Stomach smooth muscle (tissue), 2 donors: ENCODE measurements around the gene TMEM106C.

Source experiments
- H3K27ac ChIP-seq: one replicate; pipeline ENCODE4 v1.7.0; 2013; ENCODE audit warnings: mild to moderate bottlenecking, low read length, inconsistent platforms
- H3K27me3 ChIP-seq, 2 donors: one replicate each; pipeline ENCODE4 v1.7.0; 2013; ENCODE audit warnings: low read length in 2 of 2; ENCODE audit not compliant: insufficient read depth in 2 of 2, control insufficient read depth in 1 of 2
- H3K36me3 ChIP-seq, 2 donors: one replicate each; pipeline ENCODE4 v1.7.0; 2013; ENCODE audit warnings: low read length in 2 of 2; ENCODE audit not compliant: control insufficient read depth in 2 of 2, insufficient read depth in 2 of 2
- H3K4me1 ChIP-seq: one replicate; pipeline ENCODE4 v1.7.0; 2013; ENCODE audit warnings: low read length; ENCODE audit not compliant: control insufficient read depth, insufficient read depth
- H3K4me3 ChIP-seq, 2 donors: one replicate each; pipeline ENCODE4 v1.7.0; 2013; ENCODE audit warnings: low read length in 2 of 2
- H3K9ac ChIP-seq, 2 donors: one replicate each; pipeline ENCODE4 v1.7.0; 2013; ENCODE audit warnings: low read length in 2 of 2, mild to moderate bottlenecking in 1 of 2
- H3K9me3 ChIP-seq, 2 donors: one replicate each; pipeline ENCODE4 v1.7.0; 2013; ENCODE audit warnings: low read length in 2 of 2; ENCODE audit not compliant: control insufficient read depth in 2 of 2
- donor health status: healthy.
- donor health status: Pancreatic carcinoma.

Gene TMEM106C

GRCh38 chr12:47940773-47941474 lies 22.5 kb upstream of the TMEM106C start:
- H3K4me3 ChIP-seq = no peak overlapping the region
- no peaks in the 10 kb centered on the region for H3K4me1 ChIP-seq
- no peaks in the 10 kb centered on the region for H3K9me3 ChIP-seq
- H3K27ac ChIP-seq = no peak overlapping the region
- H3K36me3 ChIP-seq = no peaks in the 10 kb centered on the region
- H3K9ac ChIP-seq = no peak overlapping the region
- peaks cover 12 to 21% of the 10 kb centered on the region in 2 donors for H3K27me3 ChIP-seq

GRCh38 chr12:47941475-47941780 lies 22.0 kb upstream of the TMEM106C start:
- no peak overlapping the region for H3K27ac ChIP-seq
- H3K27me3 ChIP-seq = peaks cover 12 to 21% of the 10 kb centered on the region in 2 donors
- H3K9me3 ChIP-seq = no peaks in the 10 kb centered on the region
- H3K4me1 ChIP-seq = no peaks in the 10 kb centered on the region
- H3K4me3 ChIP-seq = no peak overlapping the region
- no peak overlapping the region for H3K9ac ChIP-seq
- no peaks in the 10 kb centered on the region for H3K36me3 ChIP-seq

DNA sequence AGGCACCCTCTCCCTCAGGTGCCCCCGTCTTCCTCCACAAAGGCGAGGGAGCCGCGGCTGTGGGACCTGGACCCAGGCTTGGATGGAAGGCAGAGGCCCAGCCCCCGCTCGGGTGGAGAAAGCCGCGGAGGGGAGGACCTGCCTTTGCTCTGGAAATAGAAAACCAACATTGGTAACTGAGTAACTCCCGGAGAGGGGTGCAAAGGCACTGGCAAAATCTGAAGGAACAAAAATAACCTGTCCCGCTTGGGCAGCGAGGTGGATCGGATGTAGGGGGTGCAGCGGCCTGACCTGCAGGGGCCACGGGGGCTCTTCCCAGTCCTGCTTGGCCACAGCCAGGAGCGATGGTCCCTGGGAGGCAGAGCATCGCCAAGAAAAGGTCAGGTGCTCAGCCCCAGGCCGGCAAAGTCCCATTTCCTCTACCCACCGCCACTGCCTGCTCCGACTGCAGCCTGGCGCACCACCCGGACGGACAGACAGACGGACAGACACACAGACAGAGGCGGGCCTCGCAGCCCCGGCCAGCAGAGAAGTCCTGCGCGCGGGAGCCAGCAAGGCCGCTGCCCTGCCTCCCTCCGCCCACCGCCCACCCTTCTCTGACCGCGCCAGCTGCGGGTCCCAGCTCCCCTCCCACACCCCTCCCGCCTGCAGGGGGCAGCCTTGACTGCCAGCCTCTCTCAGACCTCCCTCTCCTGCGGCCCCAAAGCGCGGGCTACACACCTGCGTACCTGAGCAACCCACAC lies 21.4 kb upstream of the TMEM106C start:
- Histone ChIP-seq H3K4me1 (no peaks in the 10 kb centered on the region), H3K9me3 (no peaks in the 10 kb centered on the region), H3K4me3 (no peak overlapping the region), H3K9ac (no peak overlapping the region), H3K27ac (no peak overlapping the region), H3K36me3 (no peaks in the 10 kb centered on the region), H3K27me3 (peaks cover 12 to 21% of the 10 kb centered on the region in 2 donors)

DNA sequence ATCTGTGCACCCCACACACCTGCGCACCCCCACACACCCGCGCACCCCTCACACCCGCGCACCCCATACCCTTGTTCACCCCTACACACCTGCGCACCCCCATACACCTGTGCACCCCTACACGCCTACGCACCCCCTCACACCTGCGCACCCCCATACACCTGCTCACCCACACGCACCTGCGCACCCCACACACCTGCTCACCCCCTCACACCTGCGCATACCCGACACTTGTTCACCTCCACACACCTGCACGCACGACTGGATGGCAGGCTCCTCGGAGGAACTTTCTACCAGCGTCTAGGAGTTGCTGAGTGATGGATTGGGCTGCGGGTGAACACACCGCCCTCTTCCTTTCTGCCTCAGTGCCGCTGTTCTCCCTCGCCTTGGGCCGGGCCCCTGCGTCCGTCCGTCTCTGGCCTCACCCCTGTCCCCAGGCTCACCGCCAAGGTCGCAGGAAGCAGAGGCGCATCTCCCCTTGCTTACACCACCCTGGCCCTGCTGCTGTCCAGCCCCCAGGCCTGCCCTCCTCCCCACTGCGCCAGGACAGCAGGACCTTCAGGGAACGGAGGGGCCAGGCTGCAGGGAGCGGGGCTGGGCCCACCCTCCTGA lies 20.7 kb upstream of the TMEM106C start:
- H3K27ac ChIP-seq = no peak overlapping the region
- H3K9ac ChIP-seq = no peak overlapping the region
- H3K9me3 ChIP-seq = no peaks in the 10 kb centered on the region
- no peaks in the 10 kb centered on the region for H3K36me3 ChIP-seq
- peaks cover 12 to 21% of the 10 kb centered on the region in 2 donors for H3K27me3 ChIP-seq
- H3K4me1 ChIP-seq = no peaks in the 10 kb centered on the region
- no peak overlapping the region for H3K4me3 ChIP-seq

GRCh38 chr12:47943623-47944340 lies 19.6 kb upstream of the TMEM106C start:
- Histone ChIP-seq H3K27me3 (peaks cover 10 to 21% of the 10 kb centered on the region in 2 donors), H3K36me3 (no peaks in the 10 kb centered on the region), H3K4me3 (no peak overlapping the region), H3K9me3 (no peaks in the 10 kb centered on the region), H3K27ac (no peak overlapping the region), H3K4me1 (peaks cover under 1% of the 10 kb centered on the region), H3K9ac (no peak overlapping the region)

- Histone ChIP-seq H3K4me1 (peaks cover 5% of the 10 kb centered on the region), H3K9ac (no peak overlapping the region), H3K27ac (no peak overlapping the region), H3K9me3 (no peaks in the 10 kb centered on the region), H3K4me3 (no peak overlapping the region), H3K27me3 (peaks cover 10 to 21% of the 10 kb centered on the region in 2 donors), H3K36me3 (no peaks in the 10 kb centered on the region)
Measured at GRCh38 chr12:47944685-47945340, 18.6 kb upstream of the TMEM106C start.

DNA sequence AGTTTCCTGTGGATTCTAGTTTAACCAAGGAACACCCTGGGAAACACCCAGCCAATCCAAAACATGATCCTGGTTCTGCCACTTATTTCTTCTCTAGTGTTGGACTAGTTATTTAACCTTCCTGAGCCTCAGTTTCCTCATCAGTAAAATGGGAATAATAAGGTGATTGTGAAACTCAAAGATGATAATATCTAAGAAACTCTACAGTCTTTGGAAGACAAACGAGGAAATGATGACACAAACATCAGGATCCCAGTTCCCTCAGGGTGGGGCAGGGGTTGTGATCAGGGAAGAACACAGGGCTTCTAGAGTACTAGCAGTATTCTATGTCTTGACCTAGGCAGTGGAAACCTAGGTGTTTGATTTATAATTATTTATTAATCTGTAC lies 18.1 kb upstream of the TMEM106C start:
- Histone ChIP-seq H3K27me3 (peaks cover 10 to 21% of the 10 kb centered on the region in 2 donors), H3K9me3 (no peaks in the 10 kb centered on the region), H3K9ac (no peak overlapping the region), H3K27ac (no peak overlapping the region), H3K36me3 (no peaks in the 10 kb centered on the region), H3K4me3 (no peak overlapping the region), H3K4me1 (peaks cover 5% of the 10 kb centered on the region)

DNA sequence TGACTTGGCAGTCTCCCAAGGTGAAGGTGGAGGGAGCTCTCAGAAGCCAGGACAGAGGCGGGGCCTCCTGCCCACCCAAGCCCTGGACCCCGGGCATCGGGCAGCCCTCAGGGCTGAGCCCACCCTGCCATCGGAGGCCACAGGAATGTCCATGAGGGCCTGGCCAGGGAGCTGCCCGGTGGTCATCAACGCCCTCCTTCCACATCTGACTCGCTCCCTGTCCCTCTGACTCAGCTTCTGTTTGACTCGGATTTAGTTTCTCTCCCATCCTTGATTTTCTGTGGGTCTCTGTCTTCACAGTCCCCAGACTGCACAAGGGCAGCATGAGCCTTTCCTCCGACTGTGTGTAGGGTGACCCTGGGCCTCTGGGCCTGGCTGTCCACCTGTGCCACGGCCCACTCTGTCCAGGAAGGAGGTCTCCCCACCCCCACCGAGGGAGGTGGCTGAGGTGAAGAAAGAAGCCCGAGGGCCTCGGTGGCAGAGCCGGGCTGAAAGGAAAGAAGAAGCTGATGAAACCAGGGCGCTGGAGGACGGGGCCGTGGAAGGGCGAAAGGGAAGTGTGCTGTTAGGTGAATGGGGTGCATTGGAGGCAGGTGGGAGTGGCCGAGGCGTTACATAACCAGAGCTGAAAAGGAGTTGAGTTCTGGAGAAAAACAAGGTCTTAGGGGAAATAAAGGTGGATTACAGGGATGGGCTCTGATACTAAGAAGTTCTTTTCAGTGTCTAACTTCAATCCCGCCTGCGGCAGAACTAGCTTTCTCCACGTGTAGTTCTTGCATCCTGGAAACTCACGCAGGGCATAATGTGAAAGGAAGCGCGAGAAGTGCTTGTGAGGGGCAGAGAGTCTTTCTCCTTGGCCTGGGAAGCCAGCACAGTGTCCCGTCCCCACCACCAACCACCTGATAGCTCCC lies 16.7 kb upstream of the TMEM106C start:
- Histone ChIP-seq H3K27me3 (peaks cover 7 to 18% of the 10 kb centered on the region in 2 donors), H3K9me3 (no peaks in the 10 kb centered on the region), H3K36me3 (no peaks in the 10 kb centered on the region), H3K4me3 (no peak overlapping the region), H3K4me1 (peaks cover 5% of the 10 kb centered on the region), H3K9ac (no peak overlapping the region), H3K27ac (no peak overlapping the region)

GRCh38 chr12:47947341-47947740 lies 16.1 kb upstream of the TMEM106C start:
- Histone ChIP-seq H3K36me3 (no peaks in the 10 kb centered on the region), H3K4me1 (peaks cover 5% of the 10 kb centered on the region), H3K27me3 (peaks cover 7 to 12% of the 10 kb centered on the region in 2 donors), H3K4me3 (no peak overlapping the region), H3K27ac (no peak overlapping the region), H3K9me3 (no peaks in the 10 kb centered on the region), H3K9ac (no peak overlapping the region)
